SK-N-MC (cell line): ENCODE data around the gene CLEC4M.

Experiments
- DNase-seq: peaks from one replicate; pipeline ENCODE4 v3.0.0-alpha.2; 2011; ENCODE audit warnings: low read depth, low spot score
- H3K27ac ChIP-seq: fragments of 200-600 bp; sonication (generic); 2 replicates; pipeline ENCODE4 v1.5.1; 2016; ENCODE audit warnings: mixed run types
- H3K36me3 ChIP-seq: fragments of 200-600 bp; sonication (generic); 2 replicates; pipeline ENCODE4 v1.6.1; 2017; ENCODE audit warnings: antibody characterized with exemption, low read length, mixed read lengths; ENCODE audit not compliant: insufficient read depth
- H3K4me3 ChIP-seq: fragments of 200-600 bp; sonication (generic); 2 replicates; pipeline ENCODE4 v1.5.1; 2016
- H3K9ac ChIP-seq: fragments of 200-600 bp; sonication (generic); 2 replicates; pipeline ENCODE4 v1.8.0; 2017; ENCODE audit warnings: mixed run types, mixed read lengths; ENCODE audit not compliant: insufficient read length
- H3K9me3 ChIP-seq: fragments of 200-600 bp; sonication (generic); 2 replicates; pipeline ENCODE4 v1.6.1; 2017; ENCODE audit warnings: low read depth, mild to moderate bottlenecking, antibody characterized with exemption, low read length, moderate library complexity, mixed read lengths
- EZH2 ChIP-seq: fragments of 200-600 bp; sonication (generic); IDR thresholded peaks from one replicate; pipeline ENCODE4 v1.6.1; 2017; ENCODE audit warnings: antibody characterized with exemption
- FOXP2 ChIP-seq: optimal IDR thresholded peaks from 2 replicates; pipeline ENCODE3; 2011; ENCODE audit warnings: mild to moderate bottlenecking, moderate library complexity; ENCODE audit not compliant: insufficient read depth; ENCODE audit errors: extremely low read length, control extremely low read depth
- POLR2AphosphoS5 ChIP-seq: IDR thresholded peaks from 2 replicates; pipeline ENCODE4 v1.6.1; 2012; ENCODE audit warnings: mild to moderate bottlenecking, low read depth, low read length, borderline replicate concordance

The CLEC4M gene

GRCh38 chr19:7773841-7774240, 10.8 kb downstream of the CLEC4M start:
- H3K36me3 ChIP-seq = no peaks in the 10 kb centered on the region
- TF ChIP-seq FOXP2 (no peak), POLR2AphosphoS5 (no peak), EZH2 (no peak)
- no peaks in the 10 kb centered on the region for H3K9me3 ChIP-seq
- no peak overlapping the region for H3K9ac ChIP-seq
- H3K4me3 ChIP-seq = no peak overlapping the region
- no peak for DNase-seq
- H3K27ac ChIP-seq = no peak overlapping the region

- DNase-seq = no peak
These were observed 12.7 kb downstream of the CLEC4M start for GRCh38 chr19:7775761-7776160.

DNA sequence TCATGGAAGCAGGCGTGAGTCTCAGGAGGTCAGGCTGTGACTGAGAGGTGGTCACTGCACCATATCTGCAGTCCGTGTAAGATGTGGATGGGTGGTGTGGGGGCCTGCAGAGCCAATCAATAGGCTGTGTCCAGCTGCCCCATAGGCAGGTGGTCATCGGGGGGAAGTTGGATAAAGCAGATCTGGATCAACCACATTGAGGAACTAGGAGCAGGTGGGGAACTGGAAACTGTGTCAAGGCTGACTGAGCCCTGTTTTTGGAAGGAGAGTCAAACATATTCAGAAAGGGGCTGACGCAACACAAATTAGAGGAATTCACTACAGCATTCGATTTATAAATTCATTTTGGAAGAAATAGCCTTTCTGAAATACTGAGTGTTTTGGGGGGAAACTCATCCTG, 15.0 kb downstream of the CLEC4M start:
- no peak overlapping the region for H3K27ac ChIP-seq
- no peak for DNase-seq
- no peaks in the 10 kb centered on the region for H3K36me3 ChIP-seq
- no peak overlapping the region for H3K9ac ChIP-seq
- TF ChIP-seq POLR2AphosphoS5 (no peak), EZH2 (no peak), FOXP2 (no peak)
- H3K9me3 ChIP-seq = no peaks in the 10 kb centered on the region
- H3K4me3 ChIP-seq = no peak overlapping the region

More at GRCh38 chr19:7775761-7776160, 12.7 kb downstream of the CLEC4M start:
- Histone ChIP-seq H3K9ac (no peak overlapping the region), H3K4me3 (no peak overlapping the region), H3K27ac (no peak overlapping the region), H3K36me3 (no peaks in the 10 kb centered on the region), H3K9me3 (no peaks in the 10 kb centered on the region)
- TF ChIP-seq EZH2 = no peak
- TF ChIP-seq POLR2AphosphoS5 = no peak
- no peak for TF ChIP-seq FOXP2

- no peak overlapping the region for H3K9ac ChIP-seq
- H3K27ac ChIP-seq = no peak overlapping the region
- TF ChIP-seq FOXP2 (no peak), POLR2AphosphoS5 (no peak), EZH2 (no peak)
- no peaks in the 10 kb centered on the region for H3K9me3 ChIP-seq
- no peak overlapping the region for H3K4me3 ChIP-seq
- DNase-seq = no peak
- H3K36me3 ChIP-seq = no peaks in the 10 kb centered on the region
These were observed 16.8 kb downstream of the CLEC4M start for GRCh38 chr19:7779631-7780486.

DNA sequence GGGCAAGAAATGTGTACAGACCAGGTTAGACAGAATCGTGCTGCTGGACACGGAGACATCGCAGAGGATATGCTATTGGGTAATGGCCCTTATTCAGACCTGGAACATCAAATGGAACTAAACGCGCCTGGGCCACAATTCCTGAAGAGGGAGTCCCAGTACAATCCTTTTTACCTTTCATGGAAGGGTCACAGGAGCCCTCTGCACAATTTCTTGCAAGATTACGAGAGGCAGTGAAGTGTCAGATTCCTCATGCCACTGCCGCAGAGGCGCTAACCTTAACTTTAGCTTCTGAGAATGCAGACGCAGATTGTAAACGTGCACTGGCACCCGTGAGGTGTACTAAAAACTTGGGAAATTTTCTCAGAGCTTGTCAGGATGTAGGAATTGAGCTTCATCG, 18.1 kb downstream of the CLEC4M start:
- H3K27ac ChIP-seq = no peak overlapping the region
- TF ChIP-seq EZH2 = no peak
- no peak for TF ChIP-seq FOXP2
- no peak for TF ChIP-seq POLR2AphosphoS5
- no peaks in the 10 kb centered on the region for H3K36me3 ChIP-seq
- no peak for DNase-seq
- H3K9ac ChIP-seq = no peak overlapping the region
- H3K9me3 ChIP-seq = no peaks in the 10 kb centered on the region
- H3K4me3 ChIP-seq = no peak overlapping the region

GRCh38 chr19:7783991-7784423, 21.0 kb downstream of the CLEC4M start:
- Histone ChIP-seq H3K27ac (no peak overlapping the region), H3K4me3 (no peak overlapping the region)
- DNase-seq = no peak

DNA sequence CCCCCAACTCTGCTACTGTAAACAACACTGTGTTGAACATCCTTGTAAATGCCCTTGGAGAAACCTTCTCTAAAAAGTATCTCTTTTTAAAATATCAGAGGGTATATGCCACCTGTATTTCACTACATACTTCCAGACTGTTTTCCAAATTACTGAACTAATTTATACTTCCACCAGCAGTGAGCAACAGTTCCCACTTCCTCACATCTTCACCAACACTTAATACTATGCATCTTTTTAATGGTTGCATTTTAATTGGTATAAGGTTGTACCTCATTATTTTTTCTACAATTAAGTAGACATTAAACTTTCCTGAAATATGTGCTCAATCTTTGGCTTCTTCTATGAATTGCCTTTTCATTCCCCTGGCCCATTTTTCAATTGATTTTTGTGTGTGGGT, 21.8 kb downstream of the CLEC4M start:
- TF ChIP-seq POLR2AphosphoS5 (no peak), EZH2 (no peak), FOXP2 (no peak)
- no peak overlapping the region for H3K4me3 ChIP-seq
- H3K9ac ChIP-seq = no peak overlapping the region
- no peak for DNase-seq
- H3K36me3 ChIP-seq = no peaks in the 10 kb centered on the region
- H3K9me3 ChIP-seq = no peaks in the 10 kb centered on the region
- no peak overlapping the region for H3K27ac ChIP-seq

More at GRCh38 chr19:7783991-7784423, 21.0 kb downstream of the CLEC4M start:
- Histone ChIP-seq H3K36me3 (no peaks in the 10 kb centered on the region), H3K9me3 (no peaks in the 10 kb centered on the region), H3K9ac (no peak overlapping the region)
- no peak for TF ChIP-seq POLR2AphosphoS5
- no peak for TF ChIP-seq FOXP2
- TF ChIP-seq EZH2 = no peak

DNA sequence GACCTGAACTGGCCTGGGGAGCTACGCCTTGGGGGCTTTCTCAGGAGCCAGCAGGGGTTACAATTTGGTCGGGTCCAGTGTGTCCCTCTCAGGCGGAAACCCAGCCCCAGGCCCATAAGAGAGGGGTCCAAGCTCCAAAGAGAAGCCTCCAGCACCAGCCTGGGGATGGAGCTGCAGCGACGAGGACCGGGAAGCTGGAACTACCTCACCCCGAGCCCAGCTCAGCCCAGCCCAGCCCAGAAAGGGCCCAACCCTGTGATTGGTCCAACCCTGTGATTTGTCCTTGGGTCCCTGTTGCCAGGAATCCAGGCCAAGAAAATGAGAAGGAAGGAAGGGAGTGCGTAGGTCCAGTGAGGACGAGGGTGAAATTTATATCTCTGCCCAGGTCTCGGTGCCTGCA, 24.1 kb downstream of the CLEC4M start:
- H3K4me3 ChIP-seq = no peak overlapping the region
- H3K27ac ChIP-seq = no peak overlapping the region
- no peaks in the 10 kb centered on the region for H3K36me3 ChIP-seq
- TF ChIP-seq POLR2AphosphoS5 = no peak
- no peak for DNase-seq
- H3K9me3 ChIP-seq = no peaks in the 10 kb centered on the region
- H3K9ac ChIP-seq = no peak overlapping the region
